Uterus (tissue), 4 donors: Measurements from ENCODE around the gene ANKRD1. TPM values are rescaled to one million over a fixed set of nuclear protein-coding genes. Genes with fewer than 3 reads are reported as not detected.
"Not testable (repeated sequence)": the region's sequence is repeated elsewhere in the genome, so short reads cannot be mapped to it uniquely, and the experiment has no call there.

ENCODE experiments used
- DNase-seq, 2 donors: peaks; one replicate each; pipeline ENCODE4 v3.0.0-alpha.2; 2019 to 2020
- H3K27ac ChIP-seq, 2 donors: fragments of 200-600 bp; sonication (generic); 1 replicate in 1 of 2; 2 replicates in 1 of 2; pipeline ENCODE4 v1.5.1; 2016 to 2018
- H3K27me3 ChIP-seq, 2 donors: fragments of 200-600 bp; sonication (generic); one replicate each; pipeline ENCODE4 v1.5.1; 2018 to 2019; ENCODE audit warnings: control low read depth in 1 of 2
- H3K36me3 ChIP-seq, 2 donors: fragments of 200-600 bp; sonication (generic); one replicate each; pipeline ENCODE4 v1.5.1; 2019; ENCODE audit warnings: control low read depth in 1 of 2
- H3K4me1 ChIP-seq, 2 donors: fragments of 200-600 bp; sonication (generic); one replicate each; pipeline ENCODE4 v1.5.1; 2018 to 2019; ENCODE audit warnings: control low read depth in 1 of 2
- H3K4me3 ChIP-seq, 2 donors: fragments of 200-600 bp; sonication (generic); 1 replicate in 1 of 2; 2 replicates in 1 of 2; pipeline ENCODE4 v1.5.1; 2018 to 2019; ENCODE audit warnings: mild to moderate bottlenecking in 1 of 2
- H3K9me3 ChIP-seq, 2 donors: fragments of 200-600 bp; sonication (generic); one replicate each; pipeline ENCODE4 v1.5.1; 2019; ENCODE audit warnings: control low read depth in 1 of 2
- POLR2A ChIP-seq, 2 donors: fragments of 450-650 bp; IDR thresholded peaks; one replicate each; pipeline ENCODE4 v1.6.1; 2016; ENCODE audit warnings: antibody characterized with exemption in 2 of 2, mild to moderate bottlenecking in 1 of 2, moderate library complexity in 1 of 2
- intact Hi-C: fragments of 100-400 bp; cut with DNase I; formaldehyde crosslinking; loops from one replicate; pipeline ENCODE4 v1.15.1; 2023; ENCODE audit warnings: low total_unique reads
- total RNA-seq, 4 donors: library from RNA; depleted of rRNA in 3 of 4; stranded (reverse); fragments of >200 nt in 3 of 4; gene quantifications; one replicate each; pipeline versions ENCODE4 v1.1.0 to v1.2.4, GENCODE V29; 2014 to 2023
- TF ChIP-seq, protein P1 (sequence below), 4 experiments: fragments of 200-600 bp in 2 of 4; fragments of 450-650 bp in 2 of 4; sonication (generic) in 2 of 4; IDR thresholded peaks; one replicate each; pipeline ENCODE4 v1.5.1; 2016 to 2019; ENCODE audit warnings: antibody characterized with exemption in 4 of 4, mild to moderate bottlenecking in 2 of 4, moderate library complexity in 1 of 4
- donor health status: DM: yes; HTN: yes; CAD: no.

Gene ANKRD1
- total RNA-seq, 4 donors from 2014 or later, result 0.35 to 0.64 TPM; not detected in 2

- H3K9me3 ChIP-seq, result no peaks in the 10 kb centered on the region
- no peak for DNase-seq
These were observed 23.9 kb upstream of the ANKRD1 start for GRCh38 chr10:90944749-90945148.

GRCh38 chr10:90942980-90943379, 22.1 kb upstream of the ANKRD1 start:
- intact Hi-C loops, DNase-seq: not testable (repeated sequence)

More at GRCh38 chr10:90944749-90945148, 23.9 kb upstream of the ANKRD1 start:
- Histone ChIP-seq H3K27me3 (no peaks in the 10 kb centered on the region), H3K4me1 (no peaks in the 10 kb centered on the region), H3K4me3 (no peak overlapping the region), H3K36me3 (no peaks in the 10 kb centered on the region), H3K27ac (no peak overlapping the region)
- TF ChIP-seq, protein P1, sequence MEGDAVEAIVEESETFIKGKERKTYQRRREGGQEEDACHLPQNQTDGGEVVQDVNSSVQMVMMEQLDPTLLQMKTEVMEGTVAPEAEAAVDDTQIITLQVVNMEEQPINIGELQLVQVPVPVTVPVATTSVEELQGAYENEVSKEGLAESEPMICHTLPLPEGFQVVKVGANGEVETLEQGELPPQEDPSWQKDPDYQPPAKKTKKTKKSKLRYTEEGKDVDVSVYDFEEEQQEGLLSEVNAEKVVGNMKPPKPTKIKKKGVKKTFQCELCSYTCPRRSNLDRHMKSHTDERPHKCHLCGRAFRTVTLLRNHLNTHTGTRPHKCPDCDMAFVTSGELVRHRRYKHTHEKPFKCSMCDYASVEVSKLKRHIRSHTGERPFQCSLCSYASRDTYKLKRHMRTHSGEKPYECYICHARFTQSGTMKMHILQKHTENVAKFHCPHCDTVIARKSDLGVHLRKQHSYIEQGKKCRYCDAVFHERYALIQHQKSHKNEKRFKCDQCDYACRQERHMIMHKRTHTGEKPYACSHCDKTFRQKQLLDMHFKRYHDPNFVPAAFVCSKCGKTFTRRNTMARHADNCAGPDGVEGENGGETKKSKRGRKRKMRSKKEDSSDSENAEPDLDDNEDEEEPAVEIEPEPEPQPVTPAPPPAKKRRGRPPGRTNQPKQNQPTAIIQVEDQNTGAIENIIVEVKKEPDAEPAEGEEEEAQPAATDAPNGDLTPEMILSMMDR (IDR thresholded peaks at IDR 0.05), result no peak
- TF ChIP-seq POLR2A (IDR thresholded peaks at IDR 0.05), result no peak
- intact Hi-C loops, result no loop called here

GRCh38 chr10:90939648-90940047, 18.8 kb upstream of the ANKRD1 start:
- Histone ChIP-seq H3K9me3 (no peaks in the 10 kb centered on the region), H3K27me3 (no peaks in the 10 kb centered on the region), H3K4me1 (no peaks in the 10 kb centered on the region), H3K4me3 (no peak overlapping the region), H3K27ac (no peak overlapping the region), H3K36me3 (no peaks in the 10 kb centered on the region)
- no peak for TF ChIP-seq POLR2A (IDR thresholded peaks at IDR 0.05)
- TF ChIP-seq, protein P1 (IDR thresholded peaks at IDR 0.05), result no peak
- intact Hi-C loops, result no loop called here
- DNase-seq, result no peak

More at GRCh38 chr10:90942980-90943379, 22.1 kb upstream of the ANKRD1 start:
- H3K27ac ChIP-seq, H3K4me1 ChIP-seq, H3K9me3 ChIP-seq, H3K27me3 ChIP-seq, H3K36me3 ChIP-seq, H3K4me3 ChIP-seq: not testable (repeated sequence)

GRCh38 chr10:90939116-90939515, 18.2 kb upstream of the ANKRD1 start:
- H3K27me3 ChIP-seq, result no peaks in the 10 kb centered on the region
- no peaks in the 10 kb centered on the region for H3K9me3 ChIP-seq
- DNase-seq, result no peak
- H3K4me3 ChIP-seq, result no peak overlapping the region
- no peaks in the 10 kb centered on the region for H3K4me1 ChIP-seq
- H3K27ac ChIP-seq, result no peak overlapping the region
- TF ChIP-seq, protein P1 (IDR thresholded peaks at IDR 0.05), result no peak
- TF ChIP-seq POLR2A (IDR thresholded peaks at IDR 0.05), result no peak
- H3K36me3 ChIP-seq, result no peaks in the 10 kb centered on the region
- intact Hi-C loops, result no loop called here

DNA sequence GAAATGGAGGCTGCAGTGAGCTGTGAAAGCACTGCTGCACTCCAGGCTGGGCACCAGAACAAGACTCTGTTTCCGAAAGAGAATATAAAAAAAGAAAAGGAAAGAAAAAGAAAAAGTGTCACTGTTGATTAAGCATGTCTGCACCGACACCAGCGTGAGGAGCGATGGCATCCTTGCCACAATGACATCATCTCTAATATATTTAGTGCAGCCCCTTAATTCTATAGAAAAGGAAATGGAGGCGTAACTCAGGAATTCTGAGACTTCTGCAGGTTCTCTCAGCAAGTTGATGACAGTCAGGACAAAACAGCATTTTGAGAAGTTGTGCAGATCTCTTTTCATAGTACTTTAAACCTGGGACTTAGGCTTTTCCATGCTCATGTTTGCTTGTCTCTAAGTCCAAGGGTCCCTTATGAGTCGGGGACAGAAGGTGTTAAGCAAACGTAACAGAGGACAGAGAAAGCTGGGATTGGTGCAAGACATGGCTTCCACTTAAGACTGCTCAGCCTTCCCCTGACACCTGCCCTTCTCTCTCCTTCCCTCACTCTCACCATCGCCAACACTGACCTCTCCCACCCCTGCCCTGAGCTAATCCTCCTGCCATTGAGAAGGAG, 16.9 kb upstream of the ANKRD1 start:
- Histone ChIP-seq H3K27ac (no peak overlapping the region), H3K4me3 (no peak overlapping the region), H3K27me3 (no peaks in the 10 kb centered on the region), H3K4me1 (no peaks in the 10 kb centered on the region), H3K9me3 (no peaks in the 10 kb centered on the region), H3K36me3 (no peaks in the 10 kb centered on the region)
- intact Hi-C loops, result no loop called here
- no peak for TF ChIP-seq POLR2A (IDR thresholded peaks at IDR 0.05)
- TF ChIP-seq, protein P1 (IDR thresholded peaks at IDR 0.05), result no peak
- DNase-seq, result no peak

DNA sequence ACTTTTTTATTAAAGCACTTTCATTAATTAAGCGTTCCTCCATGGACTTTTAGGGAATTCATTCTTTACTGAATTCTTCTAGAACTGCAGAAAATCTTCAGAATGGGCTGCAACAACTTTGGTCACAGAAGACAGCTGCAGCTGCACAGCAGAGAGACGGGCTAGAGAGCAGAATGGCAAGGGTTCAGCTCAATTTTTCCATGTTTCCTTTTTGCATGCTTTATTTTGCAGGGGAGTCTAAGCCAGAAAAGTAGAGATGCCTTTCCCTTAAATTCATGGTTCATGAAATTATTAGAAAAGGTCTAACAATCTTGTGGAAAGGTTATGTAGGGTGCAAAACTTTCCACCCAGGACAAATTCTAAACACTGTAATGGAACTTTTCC, 15.4 kb upstream of the ANKRD1 start:
- intact Hi-C loops, result no loop called here
- no peak overlapping the region for H3K27ac ChIP-seq

More for the DNA sequence above, 15.4 kb upstream of the ANKRD1 start:
- H3K4me3 ChIP-seq, result no peak overlapping the region
- H3K27me3 ChIP-seq, result no peaks in the 10 kb centered on the region
- DNase-seq, result no peak
- no peak for TF ChIP-seq POLR2A (IDR thresholded peaks at IDR 0.05)
- TF ChIP-seq, protein P1 (IDR thresholded peaks at IDR 0.05), result no peak
- H3K9me3 ChIP-seq, result no peaks in the 10 kb centered on the region
- peaks cover 0 to 4% of the 10 kb centered on the region in 2 donors for H3K4me1 ChIP-seq
- no peaks in the 10 kb centered on the region for H3K36me3 ChIP-seq
